HG03342 (cell line): Measurements from ENCODE around the gene TSPAN12.

Source experiments
- ATAC-seq: cut with Tn5 transposase; IDR thresholded peaks from one replicate; pipeline ENCODE4 v1.9.1; 2021; ENCODE audit warnings: mild to moderate bottlenecking, moderate library complexity; ENCODE audit not compliant: unreplicated experiment

Gene TSPAN12

DNA sequence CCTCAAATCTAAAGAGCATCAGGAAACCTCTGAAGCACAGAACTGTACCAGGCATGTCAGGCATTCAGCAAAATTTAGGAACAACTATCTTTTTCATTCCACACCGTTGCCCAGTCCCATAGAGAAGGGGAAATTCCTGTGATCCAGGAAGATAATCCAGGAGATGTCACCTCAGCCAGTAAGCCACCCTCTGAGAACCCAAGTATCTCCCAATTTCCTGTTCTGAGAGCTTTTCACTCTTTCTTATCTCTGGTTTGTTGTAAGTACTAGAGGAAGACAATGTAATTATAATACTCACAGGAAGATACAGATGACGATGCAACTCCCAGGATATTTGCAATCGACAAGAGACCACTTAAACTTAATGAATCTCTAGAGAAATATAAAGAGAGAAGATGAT is 97.1 kb downstream of the TSPAN12 start:
- ATAC-seq: no peak

GRCh38 chr7:120760050-120760449 is 97.9 kb downstream of the TSPAN12 start:
- peak; percentile 75 for ATAC-seq

- ATAC-seq: no peak
These were observed 114.8 kb downstream of the TSPAN12 start for GRCh38 chr7:120743128-120743527.

- ATAC-seq: no peak
These were observed 115.6 kb downstream of the TSPAN12 start for GRCh38 chr7:120742372-120742771.

DNA sequence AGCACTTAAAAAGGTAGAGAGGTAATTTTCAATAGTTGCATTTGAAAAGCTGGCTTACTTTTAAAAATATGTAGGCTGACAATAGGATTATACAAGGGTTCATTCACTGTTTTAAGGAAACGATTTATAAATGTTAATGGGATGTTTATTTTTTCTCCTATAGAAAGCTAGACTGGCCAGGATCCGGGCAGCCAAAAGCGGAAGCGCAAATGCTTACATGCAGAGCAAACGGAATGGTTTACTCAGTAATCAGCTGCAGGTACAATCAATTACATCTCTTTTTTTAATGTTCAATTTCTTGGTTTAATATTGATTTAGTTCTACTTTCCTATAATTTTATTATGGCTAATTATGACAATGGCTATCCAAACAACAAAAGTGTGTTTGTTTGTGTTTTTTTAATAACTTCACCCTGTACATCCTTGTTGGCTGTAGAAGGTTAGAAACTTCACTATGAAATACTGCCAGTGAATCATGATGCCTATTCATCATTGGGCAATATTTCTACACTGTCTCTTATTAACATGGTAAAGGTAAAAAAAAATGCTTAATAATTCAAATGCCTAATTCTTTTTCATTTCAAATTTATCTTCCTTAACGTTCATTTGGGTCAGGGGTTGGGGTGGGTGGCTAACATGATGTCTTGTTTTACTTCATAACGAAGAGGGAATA is 116.4 kb downstream of the TSPAN12 start:
- no peak for ATAC-seq

DNA sequence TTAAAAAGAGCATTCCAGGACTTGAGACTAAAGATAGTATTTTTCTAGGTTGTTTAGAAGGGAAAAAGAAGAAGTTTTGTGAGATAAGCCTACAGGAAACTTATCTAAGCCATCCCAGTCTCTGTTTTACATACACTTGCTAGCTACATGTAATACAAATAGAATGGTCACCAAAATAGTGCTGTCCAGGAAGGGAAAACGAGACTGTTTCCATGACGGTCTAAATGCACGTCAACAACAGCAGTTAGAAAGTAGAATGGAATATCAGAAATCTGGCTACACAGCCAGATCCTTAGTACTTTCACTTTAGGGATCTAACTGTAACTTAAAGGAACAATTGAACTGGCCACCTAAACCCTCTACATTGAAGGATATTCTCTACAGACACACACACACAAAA is 117.6 kb downstream of the TSPAN12 start:
- ATAC-seq: no peak

DNA sequence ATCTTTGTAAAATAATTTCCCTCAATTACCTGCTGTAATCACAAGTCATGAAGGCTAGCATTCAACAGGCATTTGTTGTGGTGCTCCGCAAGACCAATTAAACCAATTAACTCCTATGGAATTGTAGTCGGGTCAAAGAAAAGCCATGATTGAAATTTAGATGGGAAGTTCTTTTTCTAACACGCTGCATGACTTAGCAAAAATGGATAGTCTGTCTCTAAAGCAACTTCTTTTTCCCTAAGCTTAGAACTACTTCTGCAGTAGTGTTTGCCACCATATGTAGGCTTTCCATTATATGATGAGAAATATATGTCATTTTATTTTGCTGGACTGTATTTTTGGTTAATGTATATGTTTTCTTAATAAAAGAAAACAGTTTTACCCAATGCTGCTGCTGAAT is 119.1 kb downstream of the TSPAN12 start:
- no peak for ATAC-seq
